ENCODE data around the gene GLP1R.

GLP1R gene

DNA sequence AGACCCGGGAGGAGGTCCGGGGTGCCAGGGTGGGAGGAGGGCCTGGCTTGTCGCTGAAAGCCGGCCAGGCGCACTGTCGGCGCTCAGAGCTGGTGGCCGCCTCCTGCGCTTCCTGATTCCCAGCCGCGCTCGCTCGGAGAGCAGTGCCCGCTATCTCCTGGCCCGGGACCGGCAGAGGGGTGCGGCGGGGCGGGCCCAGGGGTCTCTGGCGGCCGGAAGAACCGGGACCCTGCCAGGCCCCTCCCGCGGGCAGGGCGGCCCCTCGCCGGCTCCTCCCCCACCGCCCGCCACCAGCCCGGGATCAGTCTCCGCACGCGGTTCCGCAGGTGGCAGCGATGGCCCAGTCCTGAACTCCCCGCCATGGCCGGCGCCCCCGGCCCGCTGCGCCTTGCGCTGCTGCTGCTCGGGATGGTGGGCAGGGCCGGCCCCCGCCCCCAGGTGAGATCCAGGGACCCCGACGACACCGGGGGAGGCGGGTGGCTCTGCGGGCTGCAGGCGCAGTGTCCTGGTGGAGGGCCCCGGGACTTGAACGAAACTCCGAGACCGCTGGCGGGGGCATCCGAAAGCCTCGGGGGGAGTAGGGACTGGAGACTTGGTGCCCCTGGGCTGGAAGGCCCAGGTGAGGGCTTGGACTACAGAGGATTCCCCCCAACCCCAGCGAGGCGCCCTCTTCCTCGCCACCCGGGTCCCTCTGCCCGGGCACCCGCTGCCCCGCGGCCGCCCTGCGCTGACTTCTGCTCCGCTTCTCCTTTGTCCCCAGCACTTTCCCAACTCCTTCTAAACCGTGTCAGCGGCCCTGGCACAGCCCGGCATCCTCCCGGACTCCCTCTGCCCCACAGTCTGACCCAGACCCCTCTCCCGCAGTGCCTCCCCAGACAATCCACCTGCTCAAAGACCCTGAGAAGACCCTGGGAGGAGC lies at the start of gene GLP1R:
Gene GLP1R (plus strand): TSS at position 301 of the 919 bp plus-strand sequence. CDS start 60 bp downstream, at position 361.
- peak; percentile 10 for DNase-seq

DNA sequence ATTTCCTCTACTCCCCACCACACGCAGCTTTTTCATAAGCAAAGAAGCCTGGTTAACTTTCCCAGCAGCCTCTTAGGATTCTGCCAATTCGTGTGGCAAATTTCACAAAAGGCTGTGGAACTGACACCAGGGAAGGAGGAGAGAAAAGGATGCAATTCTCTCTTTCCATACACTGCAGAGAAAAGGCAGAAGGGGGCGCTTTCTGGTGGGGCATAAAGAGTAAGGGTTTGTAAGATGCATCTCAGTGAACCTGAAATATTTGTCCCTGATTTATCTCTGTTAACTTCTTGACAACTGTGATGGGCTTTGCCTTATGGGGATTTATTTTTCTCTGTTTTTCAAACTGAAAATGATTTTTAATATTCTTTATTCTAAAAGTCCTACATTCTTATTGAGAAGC lies 45.5 kb upstream of the GLP1R start:
- no peak for DNase-seq

DNA sequence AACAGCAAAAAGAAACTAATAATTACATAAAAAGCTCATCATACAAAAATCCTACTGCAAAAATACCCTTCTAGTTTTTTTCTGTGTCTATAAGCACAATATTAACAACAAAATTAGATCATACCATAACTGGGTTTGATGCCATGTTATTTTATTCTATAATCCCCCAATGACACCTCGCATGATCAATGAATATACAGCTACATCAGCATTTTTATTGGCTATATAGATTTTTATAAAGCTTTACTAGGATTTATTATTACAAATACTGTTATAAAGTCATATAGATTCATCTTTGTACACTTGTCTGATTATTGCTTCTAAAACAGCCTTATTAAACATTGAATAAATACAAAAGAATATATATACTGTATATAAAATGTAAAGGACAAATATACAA lies 45.1 kb upstream of the GLP1R start:
- no peak for DNase-seq

DNA sequence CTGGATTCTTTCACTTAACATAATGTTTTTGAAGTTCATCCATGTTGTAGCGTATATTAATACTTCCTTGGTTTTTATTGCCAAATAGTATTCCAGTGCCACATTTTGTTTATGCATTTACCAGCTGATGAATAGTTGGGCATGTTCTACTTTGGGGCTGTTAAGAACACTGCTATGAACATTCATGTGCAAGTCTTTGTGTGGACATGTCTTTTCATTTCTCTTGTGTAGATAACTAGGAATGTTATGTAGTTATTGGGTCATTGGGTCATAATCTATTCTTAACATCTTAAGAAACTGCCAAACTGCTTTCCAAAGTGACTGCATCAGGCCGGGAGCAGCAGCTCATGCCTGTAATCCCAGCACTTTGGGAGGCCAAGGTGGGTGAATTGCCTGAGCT lies 43.8 kb upstream of the GLP1R start:
- DNase-seq, result no peak

DNA sequence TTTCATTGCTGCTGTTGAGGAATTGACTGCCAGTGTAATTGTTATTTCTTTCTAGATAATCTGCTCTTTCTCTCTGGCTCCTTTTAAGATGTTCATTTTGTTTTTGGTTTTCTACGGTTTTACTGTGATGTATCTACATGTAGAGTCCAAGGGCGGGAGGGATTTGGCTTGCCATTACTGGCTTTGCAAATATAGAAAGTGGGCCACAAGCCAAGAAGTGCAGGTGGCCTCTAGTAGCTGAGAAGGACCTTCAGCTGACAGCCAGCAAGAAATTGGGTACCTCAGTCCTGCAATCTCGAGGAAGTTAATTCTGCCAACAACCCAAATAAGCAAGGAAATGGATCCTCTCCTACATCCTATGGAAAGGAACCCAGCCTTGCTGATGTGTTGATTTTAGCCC lies 42.8 kb upstream of the GLP1R start:
- no peak for DNase-seq

DNA sequence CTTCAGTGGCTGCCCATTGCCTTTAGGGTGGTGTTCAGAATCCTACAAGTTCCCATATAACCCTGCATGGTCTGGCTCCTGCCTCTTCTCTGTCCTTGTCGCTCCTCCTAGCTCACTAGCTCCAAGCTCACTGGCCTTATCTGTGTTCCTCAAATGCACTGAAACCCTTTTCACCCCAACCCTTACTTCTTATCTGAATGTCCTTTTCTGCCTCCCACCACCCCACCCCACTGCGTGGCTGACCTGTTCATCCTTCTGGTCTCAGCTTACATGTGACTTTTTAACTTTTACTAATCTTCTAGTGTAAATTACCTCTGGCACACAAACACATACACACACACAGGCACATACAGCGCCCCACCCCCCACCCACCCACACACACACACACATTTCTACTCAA lies 41.0 kb upstream of the GLP1R start:
- DNase-seq, result no peak

DNA sequence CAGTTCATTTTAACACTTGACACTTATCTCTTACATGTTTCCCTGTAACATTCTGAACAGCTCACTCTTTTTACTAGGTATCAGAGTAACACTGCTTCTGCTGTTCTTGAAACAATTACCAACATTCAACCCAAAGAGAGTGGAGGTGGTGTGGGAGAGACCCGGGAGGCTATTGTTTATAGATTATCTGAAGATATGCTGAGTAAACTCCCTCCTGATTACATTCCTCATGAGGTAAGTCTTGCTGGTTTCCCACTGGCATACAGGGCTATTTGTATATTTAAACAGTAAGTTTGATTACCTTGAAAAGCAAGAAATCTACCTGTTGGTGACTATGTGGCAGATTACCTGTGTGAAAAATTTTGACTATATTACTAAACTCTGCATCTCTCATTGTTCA lies 39.8 kb upstream of the GLP1R start:
- no peak for DNase-seq

DNA sequence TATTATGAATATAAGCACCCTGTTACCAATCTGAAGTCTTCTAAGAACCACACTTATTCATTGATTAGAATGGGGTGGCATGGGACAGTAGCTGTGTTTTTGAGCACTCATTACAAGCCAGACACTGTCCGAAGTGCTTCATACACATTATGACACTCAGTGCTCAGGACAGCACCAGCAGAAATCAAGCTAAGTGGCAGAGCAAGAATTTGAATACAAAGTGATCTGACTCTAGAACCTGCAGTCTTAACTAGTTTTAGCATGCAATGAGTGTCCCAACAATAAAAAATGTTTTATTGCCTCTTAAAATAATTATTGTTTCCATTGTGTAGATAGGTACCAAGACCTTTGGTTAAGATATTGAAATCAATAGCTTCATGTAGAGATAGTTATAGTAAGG lies 39.1 kb upstream of the GLP1R start:
- no peak for DNase-seq

DNA sequence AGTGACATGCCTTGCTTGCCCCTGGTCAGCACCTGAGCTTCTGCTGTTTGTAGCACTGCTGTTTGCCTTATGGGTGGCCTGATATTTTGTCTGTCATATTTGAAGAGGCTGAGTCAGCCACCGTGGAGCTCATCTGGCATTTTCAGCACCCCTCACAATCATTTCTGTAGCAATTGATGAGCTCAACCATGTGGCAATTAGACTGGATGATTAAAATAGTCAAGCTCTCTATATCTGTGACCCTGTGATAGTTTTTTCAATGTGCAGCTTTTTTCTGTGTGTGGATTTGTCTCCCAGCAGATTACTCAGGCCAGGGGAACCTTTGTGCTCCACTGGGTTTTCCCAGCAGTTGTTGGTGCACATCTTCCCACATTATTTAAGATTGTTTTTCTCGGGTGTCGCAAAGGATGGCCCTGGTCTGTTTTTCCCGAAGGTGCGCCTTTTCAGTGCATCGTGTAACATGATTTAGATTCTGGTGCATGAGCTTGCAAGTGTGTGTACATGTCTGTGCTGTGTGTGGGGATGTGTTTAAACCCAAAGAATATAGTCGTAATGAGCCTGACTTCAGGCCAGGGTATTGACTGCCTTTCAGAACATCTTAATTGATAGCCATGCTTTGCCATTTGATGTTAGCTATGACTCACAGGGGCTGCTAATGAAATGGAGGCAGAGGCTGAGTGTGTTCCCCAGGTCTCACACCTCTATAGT lies 31.6 kb upstream of the GLP1R start:
- no peak for DNase-seq

DNA sequence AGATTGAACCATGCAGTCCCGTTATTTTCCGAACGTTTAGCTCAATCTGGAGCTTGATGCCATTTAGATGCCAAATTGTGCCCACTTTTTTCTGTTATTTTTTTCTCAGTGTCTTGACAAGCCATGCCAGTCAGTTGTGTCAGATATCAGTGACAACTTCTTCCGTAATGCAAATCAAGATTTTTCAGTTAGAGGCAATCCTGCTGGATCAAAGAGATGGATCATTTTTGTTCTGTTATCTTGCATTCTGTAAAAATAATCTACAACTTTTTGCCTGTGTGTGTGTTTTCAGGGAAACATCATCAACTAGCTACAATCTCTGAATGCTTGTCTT lies 31.1 kb upstream of the GLP1R start:
- DNase-seq, result no peak

DNA sequence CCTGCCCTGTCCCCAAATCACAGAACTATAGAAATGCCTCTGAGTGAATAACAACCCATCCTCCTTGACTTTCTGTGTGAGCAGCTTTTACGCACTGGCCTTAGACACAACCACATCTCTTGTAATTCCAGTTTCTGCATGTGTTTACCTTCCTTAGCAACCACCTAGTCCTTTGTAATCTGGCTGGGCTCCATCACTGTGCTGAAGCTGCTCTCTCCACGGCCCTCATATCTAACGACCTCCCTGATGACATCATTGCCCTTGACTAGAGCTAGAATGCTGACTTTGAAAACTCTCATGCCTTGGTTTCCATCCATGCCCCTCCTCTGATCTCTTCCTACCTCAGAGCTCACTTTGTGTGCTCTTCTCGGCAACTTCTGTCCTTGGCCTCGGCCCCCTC lies 30.5 kb upstream of the GLP1R start:
- no peak for DNase-seq

DNA sequence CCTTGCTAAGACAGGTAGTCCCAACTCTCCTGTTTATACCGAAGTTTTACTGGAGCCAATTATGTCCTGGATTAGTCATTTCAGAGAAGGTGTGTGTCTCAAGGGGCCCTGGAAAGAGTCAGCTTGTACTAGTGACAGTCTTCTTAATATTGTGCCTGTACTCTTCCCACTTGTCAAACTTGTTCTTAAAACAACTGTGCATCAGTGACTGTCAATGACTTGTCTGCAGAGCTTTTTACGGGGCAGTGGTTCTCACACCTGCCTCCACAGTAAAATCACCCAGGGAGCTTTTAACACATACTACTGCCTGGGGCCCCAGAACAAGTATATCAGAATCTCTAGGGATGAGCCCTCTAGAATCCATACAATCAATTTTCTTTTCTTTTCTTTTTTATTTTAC lies 28.4 kb upstream of the GLP1R start:
- DNase-seq, result no peak

DNA sequence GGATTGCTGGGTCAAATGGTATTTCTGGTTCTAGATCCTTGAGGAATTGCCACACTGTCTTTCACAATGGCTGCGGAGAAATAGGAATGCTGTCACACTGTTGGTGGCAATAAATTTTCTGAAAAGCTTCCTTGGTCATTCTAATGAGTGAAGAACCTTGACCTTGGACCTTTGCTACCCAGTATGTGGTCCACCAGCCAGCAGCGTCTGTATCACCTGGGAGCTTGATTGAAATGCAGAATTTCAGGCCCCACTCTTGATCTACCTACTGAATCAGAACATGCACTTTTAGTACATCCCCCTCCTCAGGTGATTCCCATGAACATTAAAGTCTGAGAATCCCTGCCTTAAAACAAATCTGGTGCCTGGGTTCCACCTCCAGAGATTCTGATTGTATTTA lies 27.5 kb upstream of the GLP1R start:
- DNase-seq, result no peak

DNA sequence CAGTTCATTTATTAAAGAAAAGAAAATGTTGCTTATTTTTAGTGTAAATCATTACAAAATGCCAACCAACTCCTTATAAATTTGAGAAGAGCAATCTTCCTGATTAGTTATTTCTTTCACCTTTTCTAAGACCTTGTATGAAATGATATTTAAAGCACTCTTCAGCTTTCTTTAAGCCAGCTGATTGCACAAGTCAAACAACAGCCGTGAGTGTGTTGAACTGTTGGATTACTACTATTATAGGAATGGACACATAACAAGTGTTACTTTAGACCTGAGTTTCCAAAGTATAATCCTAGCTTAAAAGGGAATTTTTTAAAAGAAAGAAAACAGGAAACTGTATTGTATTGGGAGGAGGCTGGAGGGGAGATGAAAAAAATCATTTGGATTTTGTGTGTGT lies 26.8 kb upstream of the GLP1R start:
- DNase-seq, result no peak

DNA sequence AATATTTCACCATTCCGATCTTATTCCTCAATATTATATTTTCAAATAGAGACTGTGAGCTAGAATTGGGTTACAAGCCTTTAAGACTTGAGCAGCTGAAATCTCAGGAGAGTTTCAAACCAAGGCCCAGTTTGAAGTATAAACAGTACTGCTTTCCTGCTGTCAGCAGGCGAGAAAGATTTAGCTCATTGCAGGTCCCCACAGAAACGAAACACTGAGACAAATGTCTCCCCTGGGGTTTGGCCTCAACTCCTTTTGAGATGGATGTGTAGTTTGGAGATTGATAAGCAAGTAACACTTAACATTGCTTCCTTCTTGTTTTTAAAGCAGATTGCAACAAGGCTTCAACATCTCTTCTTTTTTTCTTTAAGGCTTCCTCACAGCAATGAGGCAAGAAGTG lies 22.4 kb upstream of the GLP1R start:
- DNase-seq, result no peak

DNA sequence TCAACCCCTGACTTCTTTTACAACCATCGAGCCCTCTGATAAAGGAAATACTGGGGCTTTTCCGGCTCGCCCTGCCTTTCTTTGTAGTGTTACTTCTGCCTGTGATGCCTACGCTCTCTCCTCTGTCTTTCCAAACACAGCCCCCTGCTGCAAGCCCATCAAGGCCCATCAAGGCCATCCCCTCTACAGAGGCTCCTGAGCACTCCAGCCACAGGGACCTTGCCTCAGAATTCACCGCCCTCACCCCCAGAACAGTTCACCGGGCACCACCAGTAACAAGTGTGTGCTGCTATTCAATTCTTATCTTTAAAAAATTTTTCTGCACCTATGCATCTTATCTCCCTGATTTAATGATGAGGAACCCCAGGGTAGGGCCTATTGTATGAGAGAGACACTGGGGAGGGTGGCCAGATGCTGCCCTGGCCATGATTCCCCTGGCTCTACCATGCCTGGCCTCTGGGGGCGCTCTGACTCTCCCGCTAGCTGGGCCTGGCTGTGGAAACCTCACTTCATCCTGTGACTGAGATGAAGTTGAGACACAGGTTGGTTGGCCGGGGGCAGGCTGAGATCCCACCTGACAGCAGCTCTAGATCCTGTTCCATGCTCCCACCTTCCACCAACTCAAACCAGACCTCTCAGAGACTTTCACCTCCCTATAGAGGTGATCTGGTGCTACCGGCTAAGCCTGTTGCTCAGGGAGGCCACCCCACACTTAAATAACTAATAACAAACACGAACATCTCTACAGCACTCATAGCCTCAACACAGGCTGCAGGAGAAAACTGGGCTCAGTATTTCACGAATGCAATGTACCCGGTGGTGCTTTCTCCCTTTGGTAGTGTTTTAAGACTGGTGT lies 19.2 kb upstream of the GLP1R start:
- peak; percentile 50 for DNase-seq

DNA sequence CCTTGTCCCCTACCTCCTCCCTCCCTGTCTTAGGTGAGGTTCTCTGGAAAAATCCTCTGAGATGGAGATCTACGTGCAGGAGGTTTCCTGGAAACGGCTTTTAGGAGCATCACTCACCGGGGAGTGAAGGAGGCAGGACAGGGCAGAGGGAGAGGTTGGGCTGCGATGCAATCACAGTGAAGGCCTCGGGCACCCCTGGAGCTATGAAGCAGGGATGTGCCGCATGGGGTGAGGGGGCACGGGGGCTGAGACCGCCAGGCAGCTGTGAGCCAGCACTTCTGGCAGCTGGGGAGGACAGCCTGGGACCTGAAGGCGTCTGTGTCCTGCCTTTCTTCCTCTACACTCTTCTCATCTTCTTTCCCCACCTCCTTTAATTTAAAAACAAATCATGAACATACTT lies 12.9 kb upstream of the GLP1R start:
- no peak for DNase-seq

DNA sequence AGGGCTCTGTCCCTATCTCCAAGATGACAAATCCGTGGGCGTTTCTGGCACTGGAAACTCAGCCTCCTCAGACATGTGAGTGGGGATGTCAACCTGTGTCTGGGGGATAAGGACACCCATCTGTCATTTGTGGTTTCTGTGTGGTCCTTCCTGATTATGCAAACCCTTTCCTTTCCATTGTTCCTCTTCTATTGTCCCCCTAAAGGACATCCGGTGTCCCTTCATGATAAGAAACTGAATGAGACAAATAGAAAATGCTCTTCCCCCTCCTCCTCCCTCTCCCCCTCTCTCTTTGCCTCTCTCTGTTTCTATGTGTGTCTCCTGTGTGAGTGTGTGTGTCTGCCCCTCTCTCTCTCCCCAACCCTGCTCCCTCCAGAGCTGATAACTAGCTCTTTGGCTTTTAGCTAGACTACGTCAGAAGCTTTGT lies 11.5 kb upstream of the GLP1R start:
- DNase-seq, result no peak

DNA sequence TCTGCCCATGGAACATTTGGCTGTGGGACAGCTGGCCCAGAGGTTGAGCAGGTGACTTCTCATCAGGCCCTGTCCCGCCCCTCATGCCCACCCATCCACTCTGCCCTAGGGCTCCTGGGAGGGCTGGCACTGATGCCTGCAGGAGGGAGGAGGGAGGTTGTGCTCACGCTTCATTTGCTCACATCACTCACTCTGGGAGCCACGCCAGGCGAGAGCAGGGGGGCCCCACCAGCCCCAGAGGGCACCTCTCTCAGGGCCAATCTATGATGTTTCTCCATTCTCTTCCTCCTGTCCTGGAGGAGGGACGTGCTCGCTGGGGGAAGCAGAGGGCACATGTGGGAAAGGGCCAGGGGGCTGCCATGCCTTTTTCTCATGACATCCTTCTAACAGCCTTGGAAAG lies 10.9 kb upstream of the GLP1R start:
- no peak for DNase-seq

DNA sequence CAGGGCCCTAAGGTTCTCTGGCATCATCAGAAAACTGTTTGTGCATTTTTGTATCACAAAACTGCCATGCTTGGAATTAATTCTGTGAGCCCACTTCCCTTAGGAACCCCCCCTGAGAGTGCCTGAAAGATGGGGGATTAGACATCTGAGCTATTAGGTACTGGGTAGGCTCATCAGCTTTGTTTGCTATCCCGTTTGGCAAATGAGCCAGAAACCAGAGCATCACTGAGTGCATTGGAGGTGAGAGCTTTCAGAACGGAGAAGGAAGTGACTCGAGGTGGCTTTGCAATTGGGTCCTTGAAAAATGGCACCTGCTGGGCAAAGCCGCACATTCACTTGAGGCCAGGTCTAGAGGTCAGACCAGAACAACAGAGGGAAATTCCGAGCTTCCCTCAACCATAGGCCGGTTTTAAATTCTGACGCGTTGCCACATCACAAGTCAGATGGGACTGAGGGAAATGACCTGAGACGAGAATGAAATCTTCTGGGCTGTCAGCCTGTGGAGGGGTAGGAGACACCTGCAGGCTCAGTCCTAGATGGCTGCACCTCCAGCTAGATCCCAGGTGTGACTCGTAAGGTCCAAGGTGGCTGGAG lies 8.4 kb upstream of the GLP1R start:
- no peak for DNase-seq

DNA sequence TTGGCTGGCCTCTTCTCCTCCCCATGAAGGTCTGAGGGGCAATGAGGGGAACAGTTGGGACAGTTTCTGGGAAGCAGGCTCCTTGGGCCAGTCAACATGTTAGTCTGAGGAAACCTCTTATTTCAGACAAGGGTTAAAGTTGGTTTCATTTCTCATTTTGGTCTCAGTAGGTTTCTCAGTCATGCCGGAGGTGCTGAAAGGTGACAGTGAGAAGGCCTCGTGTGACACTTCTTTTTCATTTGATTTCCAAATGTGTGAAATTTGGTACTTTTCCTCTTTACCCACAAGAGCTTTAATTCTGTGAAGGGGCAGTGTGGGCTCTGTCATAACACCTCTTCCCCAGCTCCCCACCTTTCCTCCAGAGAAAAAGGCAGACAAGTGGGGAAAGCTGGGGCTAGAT lies 7.5 kb upstream of the GLP1R start:
- no peak for DNase-seq

DNA sequence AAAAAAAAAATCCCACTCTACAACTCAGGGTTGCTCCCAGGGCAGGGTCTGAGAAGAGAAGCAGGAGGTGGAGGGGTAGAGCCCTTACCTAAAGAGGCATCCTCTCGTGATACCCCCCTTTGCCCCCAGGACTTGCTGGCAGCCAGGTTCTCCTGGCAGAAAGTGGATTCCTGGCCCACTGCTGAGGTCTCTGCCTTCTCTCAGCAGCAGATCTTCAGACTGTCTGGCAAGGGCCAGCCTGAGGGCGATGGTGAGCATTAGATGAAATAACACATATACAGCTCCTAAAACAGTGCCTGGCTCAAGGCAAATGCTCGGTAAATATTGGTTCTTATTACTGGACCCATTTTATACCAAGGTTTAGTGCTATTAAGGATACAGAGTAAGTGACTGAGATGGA lies 4.8 kb upstream of the GLP1R start:
- DNase-seq, result no peak

DNA sequence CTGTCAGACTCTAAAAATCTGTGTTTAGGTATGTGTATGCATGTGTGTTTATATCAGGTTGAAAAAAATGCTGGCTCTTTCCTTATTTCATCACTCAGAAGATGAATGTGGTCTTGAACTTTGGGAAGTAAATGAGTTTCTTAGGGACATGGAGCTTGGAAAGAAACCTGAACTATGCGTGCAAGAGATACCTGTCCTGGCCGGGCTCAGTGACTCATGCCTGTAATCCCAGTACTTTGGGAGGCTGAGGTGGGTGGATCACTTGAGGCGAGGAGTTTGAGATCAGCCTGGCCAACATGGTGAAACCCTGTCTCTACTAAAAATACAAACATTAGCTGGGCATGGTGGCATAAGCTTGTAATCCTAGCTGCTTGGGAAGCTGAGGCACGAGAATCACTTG lies 4.4 kb upstream of the GLP1R start:
- DNase-seq, result no peak
